ENCODE measurements around the gene SIM2.

The SIM2 gene

DNA sequence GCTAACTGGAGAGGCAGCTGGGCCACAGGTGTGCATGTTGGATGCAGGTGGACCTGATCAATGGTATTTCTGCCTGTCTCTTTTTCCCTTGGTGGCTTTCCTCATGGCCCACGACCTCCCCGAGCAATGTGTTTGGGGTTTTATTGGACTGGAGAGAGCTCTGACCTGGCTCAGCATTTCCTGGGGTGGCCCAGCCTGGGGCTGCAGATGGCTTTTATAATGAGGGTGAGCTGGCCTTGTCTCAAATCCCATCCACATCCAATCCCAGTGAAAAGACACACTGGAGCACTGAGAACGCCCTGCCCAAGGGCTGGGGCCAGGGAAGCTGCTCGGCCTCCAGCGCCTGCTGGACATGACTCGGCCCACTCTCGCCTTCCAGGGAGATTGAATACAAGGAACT lies 44.1 kb downstream of the SIM2 start:
- DNase-seq: no peak

- no peak for DNase-seq
These were observed 44.5 kb downstream of the SIM2 start for GRCh38 chr21:36743446-36743845.

DNA sequence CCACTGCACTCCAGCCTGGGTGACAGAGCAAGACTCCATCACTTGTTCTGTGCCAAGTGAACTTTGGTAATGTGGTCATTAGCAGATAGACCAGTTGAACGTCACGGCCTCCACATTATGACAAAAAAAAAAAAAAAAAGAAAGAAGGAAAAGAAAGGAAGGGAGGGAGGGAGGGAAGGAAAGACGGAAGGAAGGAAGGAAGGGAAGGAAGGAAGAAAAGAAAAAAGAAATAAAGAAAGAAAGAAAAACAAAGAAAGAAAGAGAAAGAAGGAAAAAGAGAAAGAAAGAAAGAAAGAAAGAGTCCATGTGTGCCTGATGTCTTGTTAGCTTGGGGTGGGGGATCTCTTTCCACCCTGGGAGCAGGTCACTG lies 45.3 kb downstream of the SIM2 start:
- DNase-seq: no peak

- DNase-seq: no peak
These were observed 45.8 kb downstream of the SIM2 start for GRCh38 chr21:36744560-36745231.

GRCh38 chr21:36745459-36745858 lies 46.5 kb downstream of the SIM2 start:
- no peak for DNase-seq

- DNase-seq: no peak
These were observed 48.3 kb downstream of the SIM2 start for GRCh38 chr21:36747041-36747814.

DNA sequence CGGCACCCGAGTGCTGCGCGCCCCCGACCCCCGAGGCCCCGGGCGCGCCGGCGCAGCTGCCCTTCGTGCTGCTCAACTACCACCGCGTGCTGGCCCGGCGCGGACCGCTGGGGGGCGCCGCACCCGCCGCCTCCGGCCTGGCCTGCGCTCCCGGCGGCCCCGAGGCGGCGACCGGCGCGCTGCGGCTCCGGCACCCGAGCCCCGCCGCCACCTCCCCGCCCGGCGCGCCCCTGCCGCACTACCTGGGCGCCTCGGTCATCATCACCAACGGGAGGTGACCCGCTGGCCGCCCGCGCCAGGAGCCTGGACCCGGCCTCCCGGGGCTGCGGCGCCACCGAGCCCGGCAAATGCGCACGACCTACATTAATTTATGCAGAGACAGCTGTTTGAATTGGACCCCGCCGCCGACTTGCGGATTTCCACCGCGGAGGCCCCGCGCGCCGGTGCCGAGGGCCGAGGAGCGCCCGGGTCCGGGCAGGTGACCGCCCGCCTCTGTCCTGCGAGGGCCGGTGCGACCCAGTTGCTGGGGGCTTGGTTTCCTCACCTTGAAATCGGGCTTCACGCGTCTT lies 49.0 kb downstream of the SIM2 start:
- DNase-seq: peak; percentile 71

DNA sequence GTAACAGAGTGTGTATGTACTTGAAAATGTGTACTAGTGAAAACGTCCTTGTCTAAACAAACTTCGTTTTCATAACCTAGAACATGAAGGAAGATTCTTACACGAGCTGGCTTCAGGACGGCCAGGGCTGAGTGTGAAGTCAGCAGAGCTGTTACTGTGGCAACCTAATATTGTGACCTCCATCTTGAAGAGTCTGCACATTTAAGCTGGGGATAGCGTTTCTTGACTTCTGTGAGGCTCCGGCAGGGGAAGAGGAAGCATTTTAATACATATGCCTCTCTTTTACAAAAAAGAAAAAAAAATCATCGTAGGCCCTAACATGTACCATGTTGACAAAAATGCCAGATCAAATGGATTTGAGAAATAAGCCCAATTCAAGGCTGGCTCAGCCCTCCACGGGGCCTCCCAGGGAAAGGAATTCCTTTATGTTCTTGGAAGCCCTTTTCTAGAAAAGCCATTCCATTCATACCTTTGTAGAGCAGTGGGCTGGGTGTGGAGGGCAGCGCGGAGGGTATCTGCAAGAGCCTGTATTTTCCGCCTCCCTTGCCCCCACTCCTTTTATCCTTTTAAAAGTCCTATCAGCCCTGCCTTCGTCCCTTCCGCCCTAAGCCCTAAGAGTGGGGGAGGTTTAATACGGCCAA lies 51.1 kb downstream of the SIM2 start:
- no peak for DNase-seq

DNA sequence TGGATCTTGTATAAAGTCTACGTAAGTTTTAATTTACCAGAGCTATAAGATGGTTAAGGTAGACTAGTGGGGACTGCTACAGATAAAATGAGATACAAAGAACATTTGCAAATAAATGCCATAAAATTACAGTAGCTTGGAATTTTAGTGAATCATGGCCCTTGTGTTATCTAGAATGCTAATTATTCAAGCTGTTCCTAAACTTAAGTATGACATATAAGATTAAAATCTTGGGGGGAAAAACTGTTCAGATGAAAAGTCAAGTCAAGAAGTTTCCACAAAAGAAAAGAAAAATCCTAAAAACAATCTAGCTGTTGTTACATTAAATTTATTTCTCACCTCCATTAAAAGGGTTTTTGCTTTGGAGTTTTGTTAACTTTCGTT lies 51.7 kb downstream of the SIM2 start:
- DNase-seq: no peak

GRCh38 chr21:36751383-36751782 lies 52.5 kb downstream of the SIM2 start:
- no peak for DNase-seq

GRCh38 chr21:36753556-36753955 lies 54.6 kb downstream of the SIM2 start:
- DNase-seq: no peak

- no peak for DNase-seq
These were observed 55.5 kb downstream of the SIM2 start for GRCh38 chr21:36754241-36754898.

GRCh38 chr21:36756527-36756926 lies 57.6 kb downstream of the SIM2 start:
- DNase-seq: no peak

- no peak for DNase-seq
These were observed 58.3 kb downstream of the SIM2 start for GRCh38 chr21:36757196-36757595.

- DNase-seq: no peak
These were observed 60.6 kb downstream of the SIM2 start for GRCh38 chr21:36759348-36760083.

DNA sequence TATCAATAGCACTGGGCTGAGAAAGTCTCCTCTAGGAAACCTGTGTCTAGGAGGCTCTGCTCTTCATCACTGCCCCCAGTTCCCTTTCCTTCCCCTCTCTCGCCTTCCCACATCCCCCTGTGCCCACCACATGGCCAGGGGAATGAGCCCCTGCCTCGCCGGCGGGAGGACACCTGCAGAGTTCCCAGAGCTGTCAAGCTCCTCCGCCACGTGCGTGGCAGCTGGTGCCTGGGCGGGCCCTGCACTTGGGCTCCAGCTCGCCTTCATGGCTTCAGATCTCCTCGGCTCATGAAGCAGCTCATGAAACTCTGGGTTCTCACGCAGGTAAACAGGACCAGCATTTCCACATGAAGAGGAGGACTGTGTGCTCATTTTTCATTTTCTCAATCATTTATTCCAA lies 62.8 kb downstream of the SIM2 start:
- no peak for DNase-seq

DNA sequence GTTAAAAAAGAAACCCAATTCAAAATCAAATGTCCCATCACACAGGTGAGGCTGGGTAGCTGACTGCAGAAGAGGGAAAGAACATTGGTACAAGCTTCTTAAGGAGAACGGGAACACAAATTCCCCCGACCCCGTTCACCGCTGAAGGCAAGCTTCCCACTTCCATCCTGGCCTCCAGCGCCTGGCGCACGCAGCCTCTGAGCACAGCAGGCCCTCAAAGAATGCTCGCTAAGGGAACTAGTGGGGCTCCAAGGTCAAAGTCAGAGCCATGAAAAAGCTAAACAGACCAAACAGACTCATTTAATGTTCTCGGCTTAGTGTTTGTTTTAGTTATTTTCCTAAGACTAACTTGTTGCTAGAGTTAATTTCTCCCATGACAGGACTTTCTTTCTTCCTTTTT lies 63.7 kb downstream of the SIM2 start:
- no peak for DNase-seq

DNA sequence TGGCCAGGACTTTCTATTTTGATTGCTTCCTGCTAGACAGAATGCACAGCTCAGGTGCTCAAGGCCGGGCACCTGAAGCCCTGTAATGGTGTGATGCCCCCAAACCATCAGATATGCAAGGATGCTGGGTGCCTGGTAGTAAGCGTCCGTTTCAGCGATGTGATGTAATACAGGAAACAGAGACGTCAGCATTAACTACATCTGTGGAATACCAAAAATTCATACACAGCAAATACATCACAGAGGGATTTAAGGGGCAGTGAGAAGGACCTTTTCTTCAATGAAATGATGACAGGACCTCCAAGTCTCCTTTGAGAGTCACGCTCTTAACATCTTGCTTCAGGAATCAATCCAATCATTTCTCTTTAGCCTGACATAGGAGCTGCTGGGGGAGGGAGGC lies 64.4 kb downstream of the SIM2 start:
- no peak for DNase-seq

DNA sequence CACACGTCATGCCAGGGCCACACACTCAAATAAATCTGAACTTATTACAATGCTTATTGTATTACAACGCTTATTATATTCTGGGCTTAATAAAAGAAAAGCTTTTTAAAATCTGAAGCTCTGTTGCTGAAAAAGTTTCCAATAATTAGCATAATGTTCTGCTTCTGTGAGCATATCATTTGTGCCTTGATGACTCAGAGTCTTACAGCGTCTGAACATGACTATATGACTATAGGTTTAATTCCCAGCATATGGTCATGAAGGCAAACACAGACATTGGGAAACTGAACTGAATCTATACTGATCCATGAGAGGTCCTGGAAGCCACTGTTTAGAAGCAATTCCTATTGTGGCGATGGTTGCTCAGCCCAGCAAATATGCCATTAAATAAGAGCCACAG lies 66.3 kb downstream of the SIM2 start:
- no peak for DNase-seq

- no peak for DNase-seq
These were observed 67.6 kb downstream of the SIM2 start for GRCh38 chr21:36766511-36766910.

DNA sequence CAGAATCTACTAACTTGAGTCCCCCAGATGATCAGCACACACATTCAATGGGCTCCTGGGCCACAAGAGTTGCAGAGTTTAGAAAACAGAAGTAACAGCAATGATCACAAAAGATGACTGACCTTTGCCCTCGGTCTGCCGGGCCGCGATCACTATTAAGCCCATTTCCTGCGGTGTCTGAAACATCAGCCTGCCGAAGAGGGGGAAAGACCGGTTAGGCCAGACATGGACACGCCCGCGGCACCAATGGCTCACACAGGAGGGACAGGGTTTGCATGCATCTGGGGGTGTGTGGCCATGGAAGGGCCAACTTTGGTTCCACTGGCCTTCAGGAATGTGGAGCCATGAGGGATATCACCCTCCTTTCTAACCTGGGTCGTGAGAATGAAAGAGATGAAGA lies 68.2 kb downstream of the SIM2 start:
- no peak for DNase-seq

- DNase-seq: no peak
These were observed 69.6 kb downstream of the SIM2 start for GRCh38 chr21:36768496-36768895.
